HUES64 (cell line): ENCODE data around the gene SDHAF3.
"Not testable (repeated sequence)": the region's sequence is repeated elsewhere in the genome, so short reads cannot be mapped to it uniquely, and the experiment has no call there.

Source experiments
- H3K27ac ChIP-seq: 2 replicates; pipeline ENCODE4 v1.7.0; 2013; ENCODE audit warnings: low read depth, low read length, inconsistent platforms
- H3K27me3 ChIP-seq: 2 replicates; pipeline ENCODE4 v1.6.1; 2013; ENCODE audit warnings: mild to moderate bottlenecking, low read length; ENCODE audit not compliant: insufficient read depth
- H3K36me3 ChIP-seq: 2 replicates; pipeline ENCODE4 v1.6.1; 2013; ENCODE audit warnings: mild to moderate bottlenecking, low read length; ENCODE audit not compliant: insufficient read depth
- H3K4me1 ChIP-seq: 2 replicates; pipeline ENCODE4 v1.6.1; 2013; ENCODE audit warnings: mild to moderate bottlenecking, low read length, moderate library complexity; ENCODE audit not compliant: insufficient read depth
- H3K4me3 ChIP-seq: 2 replicates; pipeline ENCODE4 v1.5.1; 2013; ENCODE audit warnings: mild to moderate bottlenecking, low read length, moderate library complexity
- H3K9ac ChIP-seq: 2 replicates; pipeline ENCODE4 v1.6.1; 2013; ENCODE audit warnings: mild to moderate bottlenecking, low read depth, low read length
- H3K9me3 ChIP-seq: 2 replicates; pipeline ENCODE4 v1.6.1; 2013; ENCODE audit warnings: low read depth, low read length; ENCODE audit not compliant: insufficient read depth
- WGBS: fragments of 150-250, 120-280 bp; methylation state at CpG from one replicate; pipeline ENCODE4 v1.1.7; 2013; ENCODE audit warnings: missing lambda C conversion rate; 5-methylcytosine and 5-hydroxymethylcytosine counted together

Gene SDHAF3

DNA sequence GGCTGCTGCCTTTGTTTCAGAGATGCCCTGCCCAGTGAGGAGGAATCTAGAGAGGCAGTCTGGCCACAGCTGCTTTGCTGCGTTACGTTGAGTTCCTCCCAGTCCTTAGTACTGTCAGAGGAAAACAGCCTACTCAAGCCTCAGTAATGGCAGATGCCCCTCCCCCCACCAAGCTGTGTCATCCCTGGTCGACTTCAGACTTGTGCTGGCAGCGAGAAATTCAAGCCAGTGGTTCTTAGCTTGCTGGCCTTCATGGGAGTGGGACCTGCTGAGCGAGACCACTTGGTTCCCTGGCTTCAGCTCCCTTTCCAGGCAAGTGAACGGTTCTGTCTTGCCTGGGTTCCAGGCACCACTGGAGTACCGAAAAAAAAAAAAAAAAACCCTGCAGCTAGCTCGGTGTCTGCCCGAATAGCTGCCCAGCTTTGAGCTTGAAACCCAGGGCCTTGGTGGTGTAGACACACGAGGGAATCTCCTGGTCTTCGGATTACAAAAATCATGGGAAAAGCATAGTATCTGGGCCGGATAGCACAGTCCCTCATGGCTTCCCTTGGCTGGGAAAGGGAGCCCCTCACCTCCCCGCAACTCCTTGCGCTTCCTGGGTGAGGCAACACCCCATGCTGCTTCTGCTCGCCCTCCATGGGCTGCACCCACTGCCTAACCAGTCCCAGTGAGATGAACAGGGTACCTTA is 9.1 kb downstream of the SDHAF3 start:
- Histone ChIP-seq H3K9me3 (0 out of 2 replicates have a peak, but pooled peaks cover 4% of the 10 kb centered on the region), H3K27ac (peak overlapping the region; percentile 17; the same call in 1 of the 2 replicates), H3K4me3 (no peak overlapping the region), H3K36me3 (no peaks in the 10 kb centered on the region), H3K4me1 (peaks cover 11% of the 10 kb centered on the region; the same call in 1 of the 2 replicates), H3K27me3 (no peaks in the 10 kb centered on the region), H3K9ac (no peak overlapping the region)
- 72% methylated on average over 15 of the region's 15 CpGs for WGBS

DNA sequence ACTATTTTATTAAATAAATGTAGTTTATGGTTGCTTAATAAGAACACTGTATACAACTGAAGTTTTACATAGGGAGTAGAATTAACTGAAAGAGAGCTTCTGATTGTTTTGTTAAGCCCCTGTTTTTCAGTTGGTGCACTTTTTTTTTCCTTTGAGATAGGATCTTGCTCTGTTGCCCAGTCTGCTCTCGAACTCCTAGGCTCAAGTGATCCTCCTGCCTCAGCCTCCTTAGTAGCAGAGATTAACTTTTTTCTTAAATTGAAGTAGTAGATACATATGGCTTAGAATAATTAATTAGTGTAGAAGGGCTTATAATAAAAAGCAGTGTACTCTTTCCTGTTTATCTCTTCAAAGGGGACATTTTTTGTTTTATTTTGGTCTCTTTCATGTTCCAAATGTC is 11.2 kb downstream of the SDHAF3 start:
- no peak overlapping the region for H3K9ac ChIP-seq
- peaks cover 18% of the 10 kb centered on the region; the same call in 1 of the 2 replicates for H3K4me1 ChIP-seq
- H3K27me3 ChIP-seq, result no peaks in the 10 kb centered on the region
- 100% methylated on average over 1 of the region's 1 CpG for WGBS
- 0 out of 2 replicates have a peak, but pooled peaks cover 4% of the 10 kb centered on the region for H3K9me3 ChIP-seq
- H3K27ac ChIP-seq, result no peak overlapping the region
- no peak overlapping the region for H3K4me3 ChIP-seq
- no peaks in the 10 kb centered on the region for H3K36me3 ChIP-seq

DNA sequence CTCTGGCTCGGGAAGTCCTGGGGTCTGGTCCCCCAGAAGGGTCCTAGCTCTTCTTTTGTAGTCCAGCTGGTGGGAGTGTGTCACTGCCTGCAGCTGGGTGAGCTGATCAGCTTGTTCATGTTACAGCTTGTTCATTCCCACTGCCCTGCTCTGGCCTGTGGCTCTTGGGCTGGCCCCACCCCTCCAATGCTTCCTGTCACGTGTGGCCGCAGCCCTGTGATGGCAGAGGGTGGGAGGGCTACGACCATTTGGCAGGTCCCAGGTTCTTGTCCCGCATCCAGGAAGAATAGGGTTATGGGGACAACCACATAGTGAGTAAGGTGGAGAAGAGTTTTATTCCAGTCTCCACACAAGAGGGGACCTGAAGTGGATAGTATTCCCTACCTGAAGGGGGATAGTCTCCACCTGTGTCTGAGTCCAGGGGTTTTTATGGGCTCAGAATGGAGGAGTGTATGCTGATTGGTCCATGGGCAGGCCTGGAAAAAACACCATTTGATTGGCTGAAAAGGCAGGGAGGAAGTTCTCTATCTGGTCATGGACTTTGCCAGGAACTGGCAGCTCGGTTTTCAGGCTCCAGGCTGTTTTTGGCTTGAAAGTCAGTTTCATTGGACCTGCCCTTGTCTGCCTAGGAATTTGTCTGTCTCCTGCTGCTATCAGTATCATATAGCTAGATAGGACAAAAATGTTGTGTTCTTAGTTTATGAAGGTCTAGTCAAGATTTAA is 13.1 kb downstream of the SDHAF3 start:
- 0 out of 2 replicates have a peak, but pooled peaks cover 4% of the 10 kb centered on the region for H3K9me3 ChIP-seq
- no peaks in the 10 kb centered on the region for H3K27me3 ChIP-seq
- H3K4me1 ChIP-seq, result peaks cover 21% of the 10 kb centered on the region; the same call in 1 of the 2 replicates
- 0 out of 2 replicates have a peak, but pooled peaks cover 2% of the 10 kb centered on the region for H3K36me3 ChIP-seq
- H3K27ac ChIP-seq, result no peak overlapping the region
- 92% methylated on average over 6 of the region's 6 CpGs for WGBS
- no peak overlapping the region for H3K4me3 ChIP-seq
- H3K9ac ChIP-seq, result no peak overlapping the region

DNA sequence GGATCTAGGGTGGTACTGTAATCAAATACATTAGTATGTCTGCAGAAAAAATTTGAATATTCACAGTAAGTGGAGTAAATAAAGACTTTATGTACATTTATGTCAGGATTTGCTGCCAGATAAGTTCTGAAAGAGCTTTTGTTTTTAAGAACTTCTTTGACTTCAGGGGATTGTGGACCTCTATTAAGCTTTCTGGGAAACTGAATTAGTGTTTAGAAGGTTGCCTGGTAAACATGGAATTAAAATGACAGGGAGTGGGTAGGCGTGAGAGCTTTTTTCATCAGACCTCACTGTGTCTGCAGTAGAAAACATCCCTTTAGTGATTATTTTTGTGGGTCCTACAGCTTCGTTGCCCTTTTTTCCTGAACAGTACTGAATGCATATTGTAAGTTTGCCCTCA is 15.7 kb downstream of the SDHAF3 start:
- Histone ChIP-seq H3K9ac (no peak overlapping the region), H3K4me1 (peaks cover 11% of the 10 kb centered on the region; the same call in 1 of the 2 replicates), H3K4me3 (no peak overlapping the region), H3K9me3 (peaks cover 23% of the 10 kb centered on the region), H3K27me3 (no peaks in the 10 kb centered on the region), H3K36me3 (peaks cover 18% of the 10 kb centered on the region), H3K27ac (no peak overlapping the region)
- WGBS, result 88% methylated on average over 2 of the region's 2 CpGs

DNA sequence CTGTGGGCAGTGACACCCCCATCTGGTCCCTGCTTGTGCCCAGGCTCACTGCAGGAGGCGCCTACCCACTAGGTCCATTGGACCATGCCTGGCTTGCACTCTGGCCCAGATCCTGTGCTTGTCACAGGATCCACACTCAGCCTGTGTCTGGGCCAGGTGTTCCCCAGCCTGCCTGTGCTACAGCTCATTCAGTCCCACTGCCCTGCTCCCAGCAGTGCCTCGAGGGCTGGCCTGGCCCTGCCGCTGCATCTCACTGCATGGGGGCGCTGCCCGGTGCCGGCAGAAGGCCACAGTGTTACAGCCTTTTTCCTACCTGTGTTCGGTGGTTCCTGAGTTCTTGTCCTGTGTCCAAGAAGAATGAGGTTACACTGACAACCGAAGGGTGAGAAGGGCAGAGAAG is 21.3 kb downstream of the SDHAF3 start:
- Histone ChIP-seq H3K27ac (no peak overlapping the region), H3K4me3 (no peak overlapping the region), H3K27me3 (no peaks in the 10 kb centered on the region), H3K4me1 (0 out of 2 replicates have a peak, but pooled peaks cover 2% of the 10 kb centered on the region), H3K9ac (no peak overlapping the region), H3K36me3 (peaks cover 48% of the 10 kb centered on the region), H3K9me3 (peaks cover 57% of the 10 kb centered on the region)
- WGBS, result 97% methylated on average over 8 of the region's 8 CpGs

DNA sequence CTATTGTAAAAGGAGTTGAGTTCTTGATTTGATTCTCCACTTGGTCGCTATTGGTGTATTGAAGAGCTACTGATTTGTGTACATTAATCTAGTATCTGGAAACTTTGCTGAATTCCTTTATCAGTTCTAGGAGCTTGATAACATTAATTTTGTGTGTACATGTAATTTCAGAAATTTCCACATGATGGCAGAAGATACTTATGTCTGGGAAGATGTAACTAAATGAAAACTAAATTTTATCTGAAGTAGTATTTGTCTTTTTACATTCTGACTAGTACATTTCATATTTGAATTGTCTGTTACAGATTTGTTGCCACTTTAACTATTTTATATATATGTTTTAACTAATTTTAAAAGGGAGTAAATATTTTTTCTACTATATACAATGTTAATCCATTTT is 27.6 kb downstream of the SDHAF3 start:
- H3K9me3 ChIP-seq, result peaks cover 19% of the 10 kb centered on the region
- H3K36me3 ChIP-seq, result peaks cover 18% of the 10 kb centered on the region
- no peaks in the 10 kb centered on the region for H3K27me3 ChIP-seq
- no peak overlapping the region for H3K9ac ChIP-seq
- 93% methylated on average over 1 of the region's 1 CpG for WGBS
- H3K4me3 ChIP-seq, result no peak overlapping the region
- no peaks in the 10 kb centered on the region for H3K4me1 ChIP-seq
- H3K27ac ChIP-seq, result no peak overlapping the region

DNA sequence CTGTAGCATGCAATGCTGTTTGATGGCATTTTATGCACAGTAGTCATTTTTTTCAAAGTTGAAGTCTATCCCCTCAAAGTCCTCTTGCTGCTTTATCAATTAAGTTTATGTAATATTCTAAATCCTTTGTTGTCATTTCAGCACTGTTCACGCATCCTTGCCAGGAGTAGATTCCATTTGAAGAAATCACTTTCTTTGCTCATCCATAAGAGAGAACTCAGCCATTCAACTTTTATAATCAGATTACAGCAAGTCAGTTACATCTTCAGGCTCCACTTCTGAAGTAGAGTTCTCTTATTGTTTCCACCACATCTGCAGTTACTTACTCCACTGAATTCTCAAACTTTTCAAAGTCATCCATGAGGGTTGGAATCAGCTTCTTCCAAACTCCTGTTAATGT is 32.3 kb downstream of the SDHAF3 start:
- peaks cover 13% of the 10 kb centered on the region for H3K36me3 ChIP-seq
- WGBS, result 97% methylated on average over 1 of the region's 1 CpG
- no peak overlapping the region for H3K9ac ChIP-seq
- H3K4me3 ChIP-seq, result no peak overlapping the region
- H3K27ac ChIP-seq, result no peak overlapping the region
- no peaks in the 10 kb centered on the region for H3K9me3 ChIP-seq
- H3K27me3 ChIP-seq, result no peaks in the 10 kb centered on the region
- peaks cover 9% of the 10 kb centered on the region; the same call in 1 of the 2 replicates for H3K4me1 ChIP-seq

DNA sequence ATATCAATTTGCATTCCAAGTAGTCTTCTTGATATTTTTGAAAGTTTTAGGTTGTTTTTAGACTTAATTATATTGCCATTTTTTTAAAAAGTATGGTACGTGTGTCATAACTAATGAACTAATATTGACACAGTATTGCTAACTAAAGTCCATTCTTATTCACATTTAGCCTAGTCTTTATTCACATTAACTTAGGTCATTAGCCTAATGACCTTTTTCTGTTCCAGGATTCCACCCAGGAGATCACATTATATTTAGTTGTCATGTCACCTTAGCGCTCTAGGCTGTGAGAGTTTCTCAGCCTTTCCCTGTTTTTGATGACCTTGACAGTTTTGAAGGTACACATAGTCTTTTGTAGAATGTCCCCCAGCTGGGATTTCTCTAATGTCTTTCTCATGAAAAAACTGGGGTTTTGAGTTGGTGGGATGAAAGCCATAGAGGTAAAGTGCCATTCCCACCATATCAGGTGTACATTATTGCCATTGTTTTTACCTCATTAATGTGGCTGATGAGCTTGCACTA is 38.5 kb downstream of the SDHAF3 start:
- Histone ChIP-seq H3K36me3 (peaks cover 28% of the 10 kb centered on the region), H3K27ac (no peak overlapping the region), H3K4me1 (peaks cover 9% of the 10 kb centered on the region; the same call in 1 of the 2 replicates), H3K9ac (no peak overlapping the region), H3K9me3 (peaks cover 22% of the 10 kb centered on the region), H3K4me3 (no peak overlapping the region), H3K27me3 (no peaks in the 10 kb centered on the region)
- 100% methylated on average over 1 of the region's 2 CpGs for WGBS

DNA sequence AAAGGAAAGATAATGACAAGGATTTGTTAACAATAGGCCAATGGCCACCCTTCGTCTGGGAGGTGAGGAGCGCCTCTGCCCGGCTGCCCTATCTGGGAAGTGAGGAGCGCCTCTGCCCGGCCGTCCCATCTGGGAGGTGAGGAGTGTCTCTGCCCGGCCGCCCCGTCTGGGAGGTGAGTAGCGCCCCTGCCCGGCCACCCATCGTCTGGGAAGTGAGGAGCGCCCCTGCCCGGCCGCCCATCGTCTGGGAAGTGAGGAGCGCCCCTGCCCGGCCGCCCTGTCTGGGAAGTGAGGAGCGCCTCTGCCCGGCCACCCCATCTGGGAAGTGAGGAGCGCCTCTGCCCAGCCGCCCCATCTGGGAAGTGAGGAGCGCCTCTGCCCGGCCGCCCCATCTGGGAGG is 42.5 kb downstream of the SDHAF3 start:
- peaks cover 38% of the 10 kb centered on the region for H3K36me3 ChIP-seq
- 97% methylated on average over 26 of the region's 26 CpGs for WGBS
- H3K9me3 ChIP-seq, result peaks cover 29% of the 10 kb centered on the region
- H3K4me1 ChIP-seq, H3K4me3 ChIP-seq, H3K27me3 ChIP-seq, H3K9ac ChIP-seq, H3K27ac ChIP-seq: not testable (repeated sequence)

DNA sequence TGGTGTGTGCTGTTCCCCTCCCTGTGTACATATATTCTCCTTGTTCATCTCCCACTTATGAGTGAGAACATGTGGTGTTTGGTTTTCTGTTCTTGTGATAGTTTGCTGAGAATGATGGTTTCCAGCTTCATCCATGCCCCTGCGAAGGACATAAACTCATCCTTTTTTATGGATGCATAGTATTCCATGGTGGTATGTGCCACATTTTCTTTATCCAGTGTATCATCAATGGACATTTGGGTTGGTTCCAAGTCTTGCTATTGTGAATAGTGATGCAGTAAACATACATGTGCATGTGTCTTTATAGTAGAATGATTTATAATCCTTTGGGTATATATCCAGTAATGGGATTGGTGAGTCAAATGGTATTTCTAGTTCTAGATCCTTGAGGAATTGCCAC is 44.1 kb downstream of the SDHAF3 start:
- WGBS, result 100% methylated on average over 1 of the region's 1 CpG
- H3K4me3 ChIP-seq, H3K9ac ChIP-seq, H3K27ac ChIP-seq, H3K27me3 ChIP-seq, H3K4me1 ChIP-seq: not testable (repeated sequence)
- Histone ChIP-seq H3K36me3 (peaks cover 35% of the 10 kb centered on the region), H3K9me3 (peaks cover 38% of the 10 kb centered on the region)

DNA sequence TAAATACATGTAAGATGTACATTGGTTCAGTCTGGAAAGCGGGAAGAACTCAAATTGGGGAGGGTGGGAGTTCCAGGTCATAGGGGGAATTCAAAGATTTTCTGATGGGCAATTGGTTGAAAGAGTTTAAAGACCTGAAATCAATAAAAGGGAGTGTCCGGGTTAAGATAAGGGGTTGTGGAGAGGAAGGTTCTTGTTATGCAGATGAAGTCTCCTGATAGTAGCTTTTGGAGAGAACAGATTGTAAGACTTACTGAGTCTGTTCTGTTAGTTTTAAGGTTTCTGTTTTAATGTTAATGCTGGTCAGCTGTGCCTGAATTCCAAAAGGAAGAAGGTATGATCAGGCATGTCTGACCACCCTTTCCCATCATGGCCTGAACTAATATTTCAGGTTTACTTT is 48.8 kb downstream of the SDHAF3 start:
- H3K9me3 ChIP-seq, result peaks cover 31% of the 10 kb centered on the region
- H3K4me1 ChIP-seq, result no peaks in the 10 kb centered on the region
- peaks cover 25% of the 10 kb centered on the region for H3K36me3 ChIP-seq
- no peak overlapping the region for H3K27ac ChIP-seq
- no peaks in the 10 kb centered on the region for H3K27me3 ChIP-seq
- no peak overlapping the region for H3K9ac ChIP-seq
- H3K4me3 ChIP-seq, result no peak overlapping the region
- 84% methylated on average over 2 of the region's 2 CpGs for WGBS
